HG03103 (cell line): ENCODE results near the gene TRAF3IP1.
"Not testable (repeated sequence)": the region's sequence is repeated elsewhere in the genome, so short reads cannot be mapped to it uniquely, and the experiment has no call there.

Experiments
- ATAC-seq: cut with Tn5 transposase; IDR thresholded peaks from one replicate; pipeline ENCODE4 v1.9.1; 2021; ENCODE audit warnings: low read depth; ENCODE audit not compliant: unreplicated experiment

TRAF3IP1 gene

GRCh38 chr2:238320246-238320647, at the start of gene TRAF3IP1:
TSS of gene TRAF3IP1 (plus strand) at chr2:238320518. CDS start at chr2:238320663, 145 bp downstream.
- peak; percentile 96 for ATAC-seq

GRCh38 chr2:238270606-238271005, 49.7 kb upstream of the TRAF3IP1 start:
- no peak for ATAC-seq

- no peak for ATAC-seq
These were observed 49.2 kb upstream of the TRAF3IP1 start for GRCh38 chr2:238271061-238271554.

- ATAC-seq = not testable (repeated sequence)
These were observed 48.6 kb upstream of the TRAF3IP1 start for GRCh38 chr2:238271686-238272085.

GRCh38 chr2:238272156-238272555, 48.2 kb upstream of the TRAF3IP1 start:
- no peak for ATAC-seq

- not testable (repeated sequence) for ATAC-seq
These were observed 46.9 kb upstream of the TRAF3IP1 start for GRCh38 chr2:238273433-238273832.

GRCh38 chr2:238274152-238274865, 46.0 kb upstream of the TRAF3IP1 start:
- no peak for ATAC-seq

- ATAC-seq = no peak
These were observed 42.6 kb upstream of the TRAF3IP1 start for GRCh38 chr2:238277695-238278094.

GRCh38 chr2:238278626-238279323, 41.5 kb upstream of the TRAF3IP1 start:
- ATAC-seq = no peak

GRCh38 chr2:238279324-238279682, 41.0 kb upstream of the TRAF3IP1 start:
- no peak for ATAC-seq

GRCh38 chr2:238280083-238280825, 40.1 kb upstream of the TRAF3IP1 start:
- no peak for ATAC-seq

GRCh38 chr2:238281826-238282480, 38.4 kb upstream of the TRAF3IP1 start:
- no peak for ATAC-seq

- no peak for ATAC-seq
These were observed 37.2 kb upstream of the TRAF3IP1 start for GRCh38 chr2:238282861-238283738.

GRCh38 chr2:238284802-238285515, 35.4 kb upstream of the TRAF3IP1 start:
- ATAC-seq = no peak

GRCh38 chr2:238285653-238286082, 34.6 kb upstream of the TRAF3IP1 start:
- no peak for ATAC-seq

- ATAC-seq = no peak
These were observed 34.2 kb upstream of the TRAF3IP1 start for GRCh38 chr2:238286095-238286494.

GRCh38 chr2:238286551-238286950, 33.8 kb upstream of the TRAF3IP1 start:
- ATAC-seq = no peak

- ATAC-seq = no peak
These were observed 33.2 kb upstream of the TRAF3IP1 start for GRCh38 chr2:238286987-238287736.
